Measurements from ENCODE around the gene FAM98A.

GRCh38 chr2:33599943-33600192, 769 bp upstream of the FAM98A start:
- TF ChIP-seq MXI1 (IDR thresholded peaks at IDR 0.05; ENCODE audit: low read depth, low read length) (no peak), TAF1 (IDR thresholded peaks at IDR 0.05; ENCODE audit: borderline replicate concordance, low read depth, low read length) (no peak), RFX5 (IDR thresholded peaks at IDR 0.05; ENCODE audit: low read length) (no peak)
- TF ChIP-seq, protein P1, sequence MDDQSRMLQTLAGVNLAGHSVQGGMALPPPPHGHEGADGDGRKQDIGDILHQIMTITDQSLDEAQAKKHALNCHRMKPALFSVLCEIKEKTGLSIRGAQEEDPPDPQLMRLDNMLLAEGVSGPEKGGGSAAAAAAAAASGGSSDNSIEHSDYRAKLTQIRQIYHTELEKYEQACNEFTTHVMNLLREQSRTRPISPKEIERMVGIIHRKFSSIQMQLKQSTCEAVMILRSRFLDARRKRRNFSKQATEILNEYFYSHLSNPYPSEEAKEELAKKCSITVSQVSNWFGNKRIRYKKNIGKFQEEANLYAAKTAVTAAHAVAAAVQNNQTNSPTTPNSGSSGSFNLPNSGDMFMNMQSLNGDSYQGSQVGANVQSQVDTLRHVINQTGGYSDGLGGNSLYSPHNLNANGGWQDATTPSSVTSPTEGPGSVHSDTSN (IDR thresholded peaks at IDR 0.05): no peak

Data from SK-N-SH (cell line).